ENCODE results near the gene VWA5B2.

VWA5B2 gene

GRCh38 chr3:184229394-184230080 is at the start of gene VWA5B2:
Gene VWA5B2 (plus strand): TSS chr3:184229585. CDS start chr3:184230529, 944 bp downstream.
- peak; percentile 19 to 54 (median 46) for DNase-seq (ENCODE audit: low read depth in 4 of 4, low spot score in 1 of 4)

GRCh38 chr3:184180165-184180564 is 49.2 kb upstream of the VWA5B2 start:
- no peak for DNase-seq (ENCODE audit: low read depth in 4 of 4, low spot score in 1 of 4)

DNA sequence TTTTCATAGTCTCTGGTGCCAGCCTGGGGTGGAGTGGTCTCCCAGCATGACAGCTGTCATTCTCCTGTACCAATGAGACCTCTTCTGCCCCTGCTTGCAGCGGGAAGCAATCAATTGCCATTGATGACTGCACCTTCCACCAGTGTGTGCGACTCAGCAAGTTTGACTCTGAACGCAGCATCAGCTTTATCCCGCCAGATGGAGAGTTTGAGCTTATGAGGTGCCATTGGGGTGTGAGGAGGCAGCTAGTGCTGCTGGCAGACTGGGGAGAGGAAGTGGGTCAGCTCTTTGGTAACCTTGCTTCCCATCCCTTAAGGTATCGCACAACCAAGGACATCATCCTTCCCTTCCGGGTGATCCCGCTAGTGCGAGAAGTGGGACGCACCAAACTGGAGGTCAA is 47.8 kb upstream of the VWA5B2 start:
- DNase-seq (ENCODE audit: low read depth in 4 of 4, low spot score in 1 of 4), result no peak

DNA sequence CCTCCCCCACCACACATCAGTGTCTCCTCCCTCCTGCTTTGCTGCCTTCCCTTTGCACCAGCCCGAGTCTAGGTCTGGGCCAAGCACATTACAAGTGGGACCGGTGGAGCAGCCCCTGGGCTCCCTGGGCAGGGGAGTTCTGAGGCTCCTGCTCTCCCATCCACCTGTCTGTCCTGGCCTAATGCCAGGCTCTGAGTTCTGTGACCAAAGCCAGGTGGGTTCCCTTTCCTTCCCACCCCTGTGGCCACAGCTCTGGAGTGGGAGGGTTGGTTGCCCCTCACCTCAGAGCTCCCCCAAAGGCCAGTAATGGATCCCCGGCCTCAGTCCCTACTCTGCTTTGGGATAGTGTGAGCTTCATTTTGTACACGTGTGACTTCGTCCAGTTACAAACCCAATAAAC is 45.7 kb upstream of the VWA5B2 start:
- no peak for DNase-seq (ENCODE audit: low read depth in 4 of 4, low spot score in 1 of 4)

GRCh38 chr3:184184546-184185230 is 44.7 kb upstream of the VWA5B2 start:
- DNase-seq (ENCODE audit: low read depth in 4 of 4, low spot score in 1 of 4), result no peak

- DNase-seq (ENCODE audit: low read depth in 4 of 4, low spot score in 1 of 4), result peak; percentile 96 to 99 (median 98)
Observed at GRCh38 chr3:184185461-184186183, 43.8 kb upstream of the VWA5B2 start.

DNA sequence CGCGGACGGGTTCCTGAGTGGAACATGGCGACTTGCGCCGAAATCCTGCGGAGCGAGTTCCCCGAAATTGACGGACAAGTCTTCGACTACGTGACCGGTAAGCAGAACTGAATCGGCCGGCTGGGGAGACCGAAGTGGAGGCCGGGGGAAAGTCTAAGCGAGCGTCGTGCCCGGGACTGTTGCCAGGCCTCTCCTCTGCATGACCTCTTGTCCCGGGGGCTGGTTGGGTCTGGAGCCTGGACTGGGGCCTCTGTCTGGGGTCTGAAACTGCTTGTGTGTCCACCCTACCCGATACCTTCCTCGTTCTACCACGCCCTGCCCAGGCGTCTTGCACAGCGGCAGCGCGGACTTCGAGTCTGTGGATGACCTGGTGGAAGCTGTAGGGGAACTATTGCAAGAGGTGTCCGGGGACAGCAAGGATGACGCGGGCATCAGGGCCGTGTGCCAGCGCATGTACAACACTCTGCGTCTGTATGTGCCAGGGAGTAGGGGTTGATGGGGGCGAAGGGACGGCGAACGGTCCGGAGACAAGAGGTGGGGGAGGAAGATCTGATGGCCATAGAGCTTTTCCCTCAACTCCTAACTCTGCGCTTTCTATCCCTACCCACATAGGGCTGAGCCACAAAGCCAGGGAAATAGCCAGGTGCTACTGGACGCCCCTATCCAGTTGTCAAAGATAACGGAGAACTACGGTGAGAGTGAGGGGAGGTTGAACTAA is 43.0 kb upstream of the VWA5B2 start, which contains the start of gene ABCF3:
ABCF3 (plus strand) TSS at position 16 of the 718 bp plus-strand sequence; CDS start at position 25, 9 bp downstream.
- DNase-seq (ENCODE audit: low read depth in 4 of 4, low spot score in 1 of 4), result no peak

GRCh38 chr3:184186902-184187207 is 42.5 kb upstream of the VWA5B2 start:
- no peak for DNase-seq (ENCODE audit: low read depth in 4 of 4, low spot score in 1 of 4)

DNA sequence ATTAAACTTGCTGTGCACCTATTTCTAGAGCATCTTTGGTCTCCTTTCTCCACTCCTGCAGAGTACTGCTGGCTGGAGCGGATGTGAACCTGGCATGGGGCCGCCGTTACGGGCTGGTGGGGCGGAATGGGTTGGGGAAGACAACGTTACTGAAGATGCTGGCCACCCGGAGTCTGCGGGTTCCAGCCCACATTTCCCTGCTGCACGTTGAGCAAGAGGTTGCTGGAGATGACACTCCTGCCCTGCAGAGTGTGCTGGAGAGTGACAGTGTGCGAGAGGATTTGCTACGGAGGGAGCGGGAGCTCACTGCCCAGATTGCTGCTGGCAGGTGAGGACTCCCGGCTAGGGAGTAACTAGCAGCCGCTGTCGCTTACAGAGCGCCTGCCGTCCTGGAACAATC is 41.3 kb upstream of the VWA5B2 start:
- no peak for DNase-seq (ENCODE audit: low read depth in 4 of 4, low spot score in 1 of 4)

DNA sequence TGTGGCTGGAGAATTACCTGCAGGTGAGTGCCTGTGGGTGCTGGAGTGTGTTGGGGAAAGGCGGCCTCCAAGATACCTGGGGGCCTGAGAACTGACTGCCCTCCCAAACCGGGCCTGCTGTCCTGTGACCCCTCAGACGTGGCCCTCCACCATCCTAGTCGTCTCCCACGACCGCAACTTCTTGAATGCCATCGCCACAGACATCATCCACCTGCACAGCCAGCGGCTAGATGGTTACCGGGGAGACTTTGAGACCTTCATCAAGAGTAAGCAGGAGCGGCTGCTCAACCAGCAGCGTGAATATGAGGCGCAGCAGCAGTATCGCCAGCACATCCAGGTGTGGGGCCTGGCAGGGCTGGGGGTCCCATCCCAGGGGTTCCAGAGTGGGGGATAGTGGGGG is 40.0 kb upstream of the VWA5B2 start:
- DNase-seq (ENCODE audit: low read depth in 4 of 4, low spot score in 1 of 4), result no peak

DNA sequence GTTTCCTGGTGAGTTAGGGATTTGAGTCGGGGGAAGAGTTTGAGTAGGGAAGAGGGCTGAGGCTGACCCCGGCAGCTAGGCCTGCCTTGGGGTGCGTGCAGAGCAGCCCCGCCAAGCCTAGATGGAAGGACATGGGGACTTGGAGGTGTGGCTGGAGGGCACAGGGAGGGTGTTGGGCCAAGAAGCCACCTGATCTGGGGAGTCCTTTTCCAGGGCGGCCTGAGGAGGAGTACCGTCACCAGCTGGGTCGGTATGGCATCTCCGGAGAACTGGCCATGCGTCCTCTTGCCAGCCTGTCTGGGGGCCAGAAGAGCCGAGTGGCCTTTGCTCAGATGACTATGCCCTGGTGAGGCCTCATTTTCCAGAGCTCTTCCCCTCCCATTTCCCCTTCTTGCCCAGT is 36.5 kb upstream of the VWA5B2 start:
- no peak for DNase-seq (ENCODE audit: low read depth in 4 of 4, low spot score in 1 of 4)

- DNase-seq (ENCODE audit: low read depth in 4 of 4, low spot score in 1 of 4), result no peak
Observed at GRCh38 chr3:184193991-184194539, 35.3 kb upstream of the VWA5B2 start.

- DNase-seq (ENCODE audit: low read depth in 4 of 4, low spot score in 1 of 4), result no peak
Observed at GRCh38 chr3:184196536-184196935, 32.8 kb upstream of the VWA5B2 start.

DNA sequence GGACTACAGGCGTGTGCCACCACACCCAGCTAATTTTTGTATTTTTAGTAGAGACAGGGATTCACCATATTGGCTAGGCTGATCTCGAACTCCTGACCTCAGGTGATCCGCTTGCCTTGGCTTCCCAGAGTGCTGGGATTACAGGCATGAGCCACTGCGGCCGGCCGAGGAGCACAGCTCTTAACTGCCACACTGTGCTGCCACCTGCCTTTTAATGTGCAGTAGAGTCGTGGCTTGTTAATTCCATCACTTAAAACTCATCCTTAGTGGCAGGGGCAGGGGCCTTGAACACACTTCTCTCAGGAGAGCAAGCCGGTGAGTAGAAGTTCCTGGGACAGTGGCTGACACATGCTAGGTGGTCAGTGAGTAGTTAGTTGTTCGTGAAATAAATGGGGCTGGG is 30.9 kb upstream of the VWA5B2 start:
- no peak for DNase-seq (ENCODE audit: low read depth in 4 of 4, low spot score in 1 of 4)

- no peak for DNase-seq (ENCODE audit: low read depth in 4 of 4, low spot score in 1 of 4)
Observed at GRCh38 chr3:184200825-184201224, 28.6 kb upstream of the VWA5B2 start.

DNA sequence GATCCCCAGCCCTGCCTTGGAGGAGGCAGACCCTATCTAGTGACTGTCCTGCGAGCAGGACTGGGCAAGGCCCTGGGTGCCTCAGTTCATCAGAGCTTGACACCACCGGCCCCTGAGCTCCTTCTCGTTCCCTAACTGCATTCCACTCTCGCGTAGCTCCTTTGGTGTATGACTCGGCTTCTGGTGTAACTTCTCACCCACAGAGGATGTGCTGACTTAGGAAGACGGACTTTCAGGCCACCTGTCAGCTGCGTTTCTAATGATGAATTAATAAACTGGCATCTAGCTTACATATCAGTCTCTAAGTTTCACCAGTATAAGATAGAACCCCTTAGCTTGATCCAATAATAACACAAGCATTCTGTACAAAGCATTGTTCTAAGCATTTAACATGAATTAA is 25.9 kb upstream of the VWA5B2 start:
- DNase-seq (ENCODE audit: low read depth in 4 of 4, low spot score in 1 of 4), result no peak

DNA sequence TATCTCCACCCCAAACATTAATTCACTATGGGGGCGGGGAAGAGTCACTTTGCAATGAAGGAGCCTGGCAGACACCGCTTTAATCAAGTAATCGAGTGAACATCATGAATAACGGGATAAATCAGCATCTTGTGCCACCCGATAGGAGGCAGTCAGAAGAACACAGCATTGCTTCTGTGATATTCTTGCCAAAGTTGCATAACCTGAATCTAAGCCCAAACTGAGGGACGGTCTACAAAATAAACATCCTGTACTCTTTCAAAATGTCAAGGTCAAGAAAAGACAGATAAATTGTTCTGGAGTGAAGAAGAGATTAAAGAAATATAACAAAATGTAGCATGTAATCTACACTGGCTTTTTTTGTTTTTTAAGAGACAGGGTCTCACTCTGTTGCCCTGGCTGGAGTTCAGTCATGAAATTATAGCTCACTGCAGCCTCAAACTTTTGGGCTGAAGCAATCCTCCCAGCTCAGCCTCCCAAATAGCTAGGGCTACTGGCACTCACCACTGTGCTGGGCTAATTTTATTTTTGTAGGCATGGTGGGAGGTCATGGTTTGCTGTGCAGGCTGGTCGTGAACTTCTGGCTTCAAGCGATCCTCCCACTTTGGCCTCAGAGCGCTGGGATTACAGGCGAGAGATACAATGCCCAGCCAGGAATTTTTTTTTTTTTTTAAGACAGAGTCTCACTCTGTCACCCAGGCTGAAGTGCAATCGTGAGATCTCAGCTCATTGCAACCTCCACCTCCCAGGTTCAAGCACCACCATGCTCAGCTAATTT is 20.1 kb upstream of the VWA5B2 start:
- DNase-seq (ENCODE audit: low read depth in 4 of 4, low spot score in 1 of 4), result no peak

- DNase-seq (ENCODE audit: low read depth in 4 of 4, low spot score in 1 of 4), result no peak
Observed at GRCh38 chr3:184211297-184211696, 18.1 kb upstream of the VWA5B2 start.

DNA sequence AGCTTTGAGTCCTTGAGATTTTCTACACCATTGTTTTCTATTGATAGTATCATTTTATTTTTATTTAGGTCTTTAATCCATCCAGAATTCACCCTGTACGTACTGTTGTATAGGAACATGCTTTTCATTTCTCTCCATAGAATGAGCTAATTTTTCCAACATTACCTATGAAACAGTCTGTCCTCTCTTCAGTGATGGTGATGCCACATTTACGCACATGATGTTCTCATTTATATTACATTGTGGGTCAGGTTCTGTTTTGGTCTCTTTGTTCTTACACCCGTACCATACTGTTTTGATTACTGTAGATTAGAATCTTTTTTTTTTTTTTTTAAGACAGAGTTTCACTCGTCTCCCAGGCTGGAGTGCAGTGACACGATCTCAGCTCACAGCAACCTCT is 17.7 kb upstream of the VWA5B2 start:
- no peak for DNase-seq (ENCODE audit: low read depth in 4 of 4, low spot score in 1 of 4)

- no peak for DNase-seq (ENCODE audit: low read depth in 4 of 4, low spot score in 1 of 4)
Observed at GRCh38 chr3:184218814-184219213, 10.6 kb upstream of the VWA5B2 start.

DNA sequence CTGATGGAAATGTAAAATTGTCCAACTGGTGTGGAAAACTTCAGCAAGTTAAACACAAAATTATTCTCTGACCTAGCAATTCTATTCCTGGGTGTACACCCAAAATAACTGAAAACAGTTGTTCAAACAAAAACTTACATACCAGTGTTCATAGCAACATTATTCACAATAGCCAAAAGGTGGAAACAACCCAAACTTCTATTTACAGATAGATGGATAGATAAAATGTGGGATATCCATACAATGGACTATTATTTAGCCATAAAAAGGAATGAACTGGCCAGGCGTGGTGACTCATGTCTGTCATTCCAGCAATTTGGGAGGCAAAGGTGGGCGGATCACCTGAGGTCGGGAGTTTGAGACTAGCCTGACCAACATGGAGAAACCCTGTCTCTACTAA is 6.9 kb upstream of the VWA5B2 start:
- DNase-seq (ENCODE audit: low read depth in 4 of 4, low spot score in 1 of 4), result no peak

Measured in stimulated activated CD4-positive, alpha-beta T cell treated with anti-CD3 and anti-CD28 coated beads, Interleukin-1b, Interleukin-23, amount 100 ng/mL, for 24 hours (primary cell).